Panc1 (cell line): ENCODE results near the gene CDKAL1.

Source experiments
- POLR2AphosphoS5 ChIP-seq: IDR thresholded peaks from 2 replicates; pipeline ENCODE4 v1.6.1; 2012; ENCODE audit warnings: mild to moderate bottlenecking, low read depth, low read length, moderate library complexity
- SIN3A ChIP-seq: IDR thresholded peaks from 2 replicates; pipeline ENCODE4 v1.6.1; 2012; ENCODE audit warnings: low read depth, mild to moderate bottlenecking, low read length, moderate library complexity, borderline replicate concordance; ENCODE audit not compliant: insufficient read depth
- TCF7L2 ChIP-seq: IDR thresholded peaks from 2 replicates; pipeline ENCODE4 v1.6.1; 2011; ENCODE audit warnings: mild to moderate bottlenecking, low read depth, low read length, inconsistent platforms
- TF ChIP-seq, protein P1 (sequence below): fragments of 450-650 bp; IDR thresholded peaks from 2 replicates; pipeline ENCODE4 v1.5.1; 2017; ENCODE audit warnings: mild to moderate bottlenecking
- TF ChIP-seq, protein P2 (sequence below), 2 experiments: IDR thresholded peaks; 2 replicates each; pipeline ENCODE4 v1.6.1; 2011 to 2012; ENCODE audit warnings: low read depth in 2 of 2, control low read depth in 1 of 2, low read length in 1 of 2, mild to moderate bottlenecking in 1 of 2, moderate library complexity in 1 of 2; ENCODE audit not compliant: insufficient read depth in 1 of 2

DNA sequence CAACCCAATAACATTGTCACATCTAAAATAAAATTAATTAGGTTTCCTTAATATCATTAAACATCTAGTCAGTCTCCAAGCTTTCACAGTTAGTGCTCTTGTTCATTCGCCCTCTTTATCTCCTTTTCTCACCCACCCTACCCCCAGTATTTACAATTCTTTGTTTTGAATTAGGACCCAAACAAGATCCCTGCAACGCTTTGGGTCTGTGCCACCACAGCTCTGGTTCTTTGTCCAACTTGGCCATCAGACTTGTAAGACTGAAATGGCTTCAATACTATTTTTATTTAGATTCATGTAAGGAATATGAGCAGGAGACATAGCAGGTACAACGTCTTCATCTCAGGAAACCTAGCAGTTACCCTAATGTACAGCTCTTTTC, 276.5 kb downstream of the CDKAL1 start:
- TF ChIP-seq, protein P1, sequence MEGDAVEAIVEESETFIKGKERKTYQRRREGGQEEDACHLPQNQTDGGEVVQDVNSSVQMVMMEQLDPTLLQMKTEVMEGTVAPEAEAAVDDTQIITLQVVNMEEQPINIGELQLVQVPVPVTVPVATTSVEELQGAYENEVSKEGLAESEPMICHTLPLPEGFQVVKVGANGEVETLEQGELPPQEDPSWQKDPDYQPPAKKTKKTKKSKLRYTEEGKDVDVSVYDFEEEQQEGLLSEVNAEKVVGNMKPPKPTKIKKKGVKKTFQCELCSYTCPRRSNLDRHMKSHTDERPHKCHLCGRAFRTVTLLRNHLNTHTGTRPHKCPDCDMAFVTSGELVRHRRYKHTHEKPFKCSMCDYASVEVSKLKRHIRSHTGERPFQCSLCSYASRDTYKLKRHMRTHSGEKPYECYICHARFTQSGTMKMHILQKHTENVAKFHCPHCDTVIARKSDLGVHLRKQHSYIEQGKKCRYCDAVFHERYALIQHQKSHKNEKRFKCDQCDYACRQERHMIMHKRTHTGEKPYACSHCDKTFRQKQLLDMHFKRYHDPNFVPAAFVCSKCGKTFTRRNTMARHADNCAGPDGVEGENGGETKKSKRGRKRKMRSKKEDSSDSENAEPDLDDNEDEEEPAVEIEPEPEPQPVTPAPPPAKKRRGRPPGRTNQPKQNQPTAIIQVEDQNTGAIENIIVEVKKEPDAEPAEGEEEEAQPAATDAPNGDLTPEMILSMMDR, result no peak
- TF ChIP-seq POLR2AphosphoS5 (no peak), TCF7L2 (no peak), SIN3A (no peak)
- TF ChIP-seq, protein P2, sequence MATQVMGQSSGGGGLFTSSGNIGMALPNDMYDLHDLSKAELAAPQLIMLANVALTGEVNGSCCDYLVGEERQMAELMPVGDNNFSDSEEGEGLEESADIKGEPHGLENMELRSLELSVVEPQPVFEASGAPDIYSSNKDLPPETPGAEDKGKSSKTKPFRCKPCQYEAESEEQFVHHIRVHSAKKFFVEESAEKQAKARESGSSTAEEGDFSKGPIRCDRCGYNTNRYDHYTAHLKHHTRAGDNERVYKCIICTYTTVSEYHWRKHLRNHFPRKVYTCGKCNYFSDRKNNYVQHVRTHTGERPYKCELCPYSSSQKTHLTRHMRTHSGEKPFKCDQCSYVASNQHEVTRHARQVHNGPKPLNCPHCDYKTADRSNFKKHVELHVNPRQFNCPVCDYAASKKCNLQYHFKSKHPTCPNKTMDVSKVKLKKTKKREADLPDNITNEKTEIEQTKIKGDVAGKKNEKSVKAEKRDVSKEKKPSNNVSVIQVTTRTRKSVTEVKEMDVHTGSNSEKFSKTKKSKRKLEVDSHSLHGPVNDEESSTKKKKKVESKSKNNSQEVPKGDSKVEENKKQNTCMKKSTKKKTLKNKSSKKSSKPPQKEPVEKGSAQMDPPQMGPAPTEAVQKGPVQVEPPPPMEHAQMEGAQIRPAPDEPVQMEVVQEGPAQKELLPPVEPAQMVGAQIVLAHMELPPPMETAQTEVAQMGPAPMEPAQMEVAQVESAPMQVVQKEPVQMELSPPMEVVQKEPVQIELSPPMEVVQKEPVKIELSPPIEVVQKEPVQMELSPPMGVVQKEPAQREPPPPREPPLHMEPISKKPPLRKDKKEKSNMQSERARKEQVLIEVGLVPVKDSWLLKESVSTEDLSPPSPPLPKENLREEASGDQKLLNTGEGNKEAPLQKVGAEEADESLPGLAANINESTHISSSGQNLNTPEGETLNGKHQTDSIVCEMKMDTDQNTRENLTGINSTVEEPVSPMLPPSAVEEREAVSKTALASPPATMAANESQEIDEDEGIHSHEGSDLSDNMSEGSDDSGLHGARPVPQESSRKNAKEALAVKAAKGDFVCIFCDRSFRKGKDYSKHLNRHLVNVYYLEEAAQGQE (IDR thresholded peaks at IDR 0.05; ENCODE audit: insufficient read depth in 1 of 2, low read depth in 2 of 2, low read length in 1 of 2), result no peak
